Dedifferentiated amniotic fluid mesenchymal stem cell (primary cell): ENCODE results near the gene CRK.
A peak's percentile ranks its signal among the peaks of the same experiment; 100 is the strongest.
"Not testable (repeated sequence)": the region's sequence is repeated elsewhere in the genome, so short reads cannot be mapped to it uniquely, and the experiment has no call there.

ENCODE experiments used
- DNase-seq: peaks from one replicate; pipeline ENCODE4 v3.0.0-alpha.2; 2016; ENCODE audit errors: extremely low spot score

The CRK gene

DNA sequence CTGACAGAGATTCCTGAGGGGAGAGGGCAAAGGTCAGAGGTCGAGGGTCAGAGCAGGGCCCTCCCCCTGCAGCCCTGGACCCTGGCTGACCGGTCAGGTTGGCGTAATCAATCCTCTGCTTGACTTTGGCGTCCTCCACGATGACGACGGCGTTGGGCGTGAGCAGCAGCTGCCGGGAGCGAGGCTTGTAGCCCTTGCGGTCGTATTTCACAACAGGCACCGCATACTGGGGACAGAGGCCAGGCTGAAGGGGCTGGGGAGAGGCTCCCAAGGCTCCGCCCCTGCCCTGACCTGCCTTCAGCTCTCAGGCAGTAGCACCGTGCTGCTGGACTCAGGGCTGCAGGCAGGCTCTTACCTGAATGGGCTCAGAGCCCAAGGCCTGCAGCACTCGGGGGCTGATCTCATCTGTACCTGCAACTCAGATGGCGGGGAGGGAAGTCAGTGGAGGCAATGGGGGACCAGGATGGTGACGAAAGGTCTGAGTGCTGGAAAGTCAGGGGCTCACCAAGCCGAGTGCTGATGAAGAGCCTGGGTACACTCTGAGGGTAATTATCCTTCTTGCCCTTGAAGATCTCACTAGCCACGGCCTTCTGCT lies 12.0 kb upstream of the CRK start:
- no peak for DNase-seq

GRCh38 chr17:1467258-1467657 lies 11.2 kb upstream of the CRK start:
- no peak for DNase-seq

DNA sequence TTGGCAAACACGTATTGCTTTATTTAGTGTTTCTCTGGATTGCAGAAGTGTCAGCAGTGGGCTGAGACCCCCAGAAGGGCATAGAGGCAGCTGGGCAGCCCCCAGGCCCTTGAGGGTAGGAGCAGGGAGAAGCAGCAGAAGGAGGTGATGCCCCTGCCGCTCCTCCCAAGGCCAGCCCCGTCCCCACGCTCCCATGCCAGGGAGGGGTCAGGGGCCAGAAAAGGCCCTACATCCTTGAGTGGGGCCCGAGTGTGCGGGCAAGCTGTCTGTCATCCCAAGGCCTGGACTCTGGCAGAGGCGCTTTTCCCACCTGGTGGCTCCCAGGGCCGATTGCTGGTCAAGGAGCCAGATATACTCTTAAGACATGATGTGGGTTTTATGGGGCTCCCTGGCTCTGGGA lies 8.2 kb upstream of the CRK start:
- DNase-seq: no peak

DNA sequence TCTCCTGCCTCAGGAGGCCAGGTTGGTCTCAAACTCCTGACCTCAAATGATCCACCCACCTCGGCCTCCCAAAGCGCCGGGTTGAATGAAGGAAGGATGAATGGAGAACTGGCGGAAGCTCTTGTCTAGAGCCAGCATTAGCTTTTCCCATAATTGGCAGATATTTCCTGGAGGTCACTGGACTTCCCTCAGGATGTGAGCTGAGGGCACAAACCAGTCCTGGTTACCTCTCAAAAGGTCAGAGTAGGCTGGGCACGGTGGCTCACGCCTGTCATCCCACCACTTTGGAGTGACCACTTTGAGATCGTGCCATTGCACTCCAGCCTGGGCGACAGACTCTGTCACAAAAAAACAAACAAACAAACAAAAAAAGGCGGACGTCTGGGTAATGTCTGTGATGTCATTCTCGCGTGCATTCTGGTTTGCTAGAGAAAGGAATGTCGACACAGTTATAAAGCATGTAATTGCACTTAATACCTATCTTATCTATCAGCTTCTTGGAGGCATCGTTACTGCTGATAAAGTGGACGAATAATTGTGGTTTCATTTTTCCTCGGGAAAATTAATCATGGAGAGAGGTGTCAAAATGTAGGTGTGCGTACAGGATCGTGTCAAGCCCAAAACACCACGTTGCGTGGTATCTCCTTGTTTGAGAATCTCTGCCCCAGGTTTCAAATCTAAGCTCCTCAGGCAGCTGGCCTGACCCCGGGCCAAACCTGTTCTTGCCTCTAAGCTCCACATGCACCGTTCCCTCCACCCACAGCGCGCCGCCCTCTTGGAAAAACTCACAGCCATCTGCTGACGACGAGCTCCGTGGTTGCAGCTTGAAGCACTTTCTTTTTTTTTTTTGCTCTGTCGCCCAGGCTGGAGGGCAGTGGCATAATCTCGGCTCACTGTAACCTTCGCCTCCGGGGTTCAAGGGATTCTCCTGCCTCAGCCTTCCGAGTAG lies 6.4 kb upstream of the CRK start:
- no peak for DNase-seq

- DNase-seq: no peak
Observed at GRCh38 chr17:1461198-1461944, 5.3 kb upstream of the CRK start.

GRCh38 chr17:1460233-1460632 lies 4.2 kb upstream of the CRK start:
- DNase-seq: no peak

DNA sequence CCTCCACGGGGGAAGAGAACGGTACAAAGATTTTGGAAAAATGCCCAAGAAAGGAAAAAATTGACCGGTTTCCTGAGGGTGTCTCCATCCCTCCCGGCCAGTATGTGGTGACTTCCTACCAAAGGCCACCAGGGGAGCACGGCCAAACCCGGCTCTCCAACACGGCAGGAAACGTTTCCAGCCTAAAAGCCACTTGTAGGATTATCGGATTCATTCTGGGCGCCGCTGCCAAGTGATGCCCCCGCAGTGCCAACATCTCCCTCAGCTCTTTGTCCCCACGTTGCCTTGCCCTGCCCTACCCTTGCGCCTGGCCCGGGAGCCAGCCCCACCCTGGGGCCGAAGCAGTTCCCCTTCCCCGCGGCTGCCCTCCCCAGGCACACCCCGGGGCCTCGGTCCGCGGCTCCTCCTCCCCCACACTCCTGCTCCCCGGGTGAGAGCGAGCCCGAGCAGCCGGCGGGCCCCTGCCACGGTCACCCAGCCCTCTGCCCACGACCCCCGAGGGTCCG lies 688 bp downstream of the CRK start:
- peak; percentile 68 for DNase-seq

GRCh38 chr17:1454541-1454940 lies 1.5 kb downstream of the CRK start:
- DNase-seq: no peak

DNA sequence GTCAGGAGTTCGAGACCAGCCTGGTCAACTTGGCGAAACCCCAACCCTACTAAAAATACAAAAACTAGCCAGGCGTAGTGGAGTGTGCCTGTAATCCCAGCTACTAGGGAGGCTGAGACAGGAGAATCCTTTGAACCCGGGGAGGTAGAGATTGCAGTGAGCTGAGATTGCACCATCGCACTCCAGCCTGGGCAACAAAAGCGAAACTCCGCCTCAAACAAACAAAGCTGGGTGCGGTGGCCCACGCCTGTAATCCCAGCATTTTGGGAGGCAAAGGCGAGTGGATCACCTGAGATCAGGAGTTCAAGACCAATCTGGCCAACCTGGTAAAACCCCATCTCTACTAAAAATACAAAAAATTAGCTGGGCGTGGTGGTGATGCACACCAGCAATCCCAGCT lies 2.3 kb downstream of the CRK start:
- DNase-seq: not testable (repeated sequence)

DNA sequence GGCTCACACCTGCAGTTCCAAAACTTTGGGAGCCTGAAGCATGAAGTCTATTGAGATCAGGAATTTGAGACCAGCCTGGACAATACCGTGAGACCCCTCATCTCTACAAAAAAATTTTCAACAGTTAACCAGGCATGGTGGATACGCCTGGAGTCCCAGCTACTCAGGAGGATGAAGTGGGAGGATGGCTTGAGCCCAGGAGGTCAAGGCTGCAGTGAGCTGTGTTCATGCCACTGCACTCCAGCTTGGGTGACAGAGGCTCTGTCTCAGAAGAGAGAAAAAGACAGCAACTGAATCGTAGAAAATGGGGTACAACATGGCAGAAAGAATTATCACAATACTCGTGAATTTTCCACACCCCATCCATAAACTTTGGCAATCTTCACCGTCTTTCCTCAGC lies 3.2 kb downstream of the CRK start:
- no peak for DNase-seq

- not testable (repeated sequence) for DNase-seq
Observed at GRCh38 chr17:1450261-1450660, 5.8 kb downstream of the CRK start.

GRCh38 chr17:1449412-1449967 lies 6.5 kb downstream of the CRK start:
- DNase-seq: no peak

DNA sequence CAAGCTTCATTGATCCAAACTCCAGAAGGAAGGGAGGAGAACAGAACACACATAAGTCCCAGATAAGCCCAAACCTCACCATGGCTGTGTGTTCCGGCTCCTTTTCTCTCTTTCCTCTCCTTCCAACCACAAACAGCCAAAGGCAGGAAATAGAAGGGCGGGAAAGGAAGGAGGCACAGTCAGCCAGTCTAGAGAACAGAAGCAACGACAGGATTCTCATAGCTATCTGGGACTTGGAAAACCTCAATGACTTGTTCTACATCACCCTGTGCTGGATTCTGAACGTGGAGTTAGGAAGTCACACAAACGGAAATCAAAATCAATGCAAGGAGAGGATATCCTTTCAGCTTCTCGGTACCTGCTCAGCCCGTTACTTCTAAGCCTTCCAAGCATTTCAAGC lies 9.0 kb downstream of the CRK start:
- DNase-seq: no peak

- no peak for DNase-seq
Observed at GRCh38 chr17:1446201-1446600, 9.8 kb downstream of the CRK start.

- not testable (repeated sequence) for DNase-seq
Observed at GRCh38 chr17:1445695-1446094, 10.3 kb downstream of the CRK start.

DNA sequence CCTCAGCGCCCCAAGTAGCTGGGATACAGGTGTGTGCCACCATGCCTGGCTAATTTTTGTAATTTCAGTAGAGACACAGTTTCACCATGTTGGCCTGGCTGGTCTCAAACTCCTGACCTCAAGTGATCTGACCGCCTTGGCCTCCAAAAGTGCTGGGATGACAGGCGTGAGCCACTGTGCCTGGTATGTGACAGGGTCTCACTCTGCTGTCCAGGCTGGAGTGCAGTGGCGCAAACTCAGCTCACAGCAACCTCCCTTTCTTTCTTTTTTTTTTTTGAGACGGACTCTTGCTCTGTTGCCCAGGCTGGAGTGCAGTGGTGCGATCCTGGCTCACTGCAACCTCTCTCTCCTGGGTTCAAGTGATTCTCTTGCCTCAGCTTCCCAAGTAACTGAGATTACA lies 13.3 kb downstream of the CRK start:
- not testable (repeated sequence) for DNase-seq

DNA sequence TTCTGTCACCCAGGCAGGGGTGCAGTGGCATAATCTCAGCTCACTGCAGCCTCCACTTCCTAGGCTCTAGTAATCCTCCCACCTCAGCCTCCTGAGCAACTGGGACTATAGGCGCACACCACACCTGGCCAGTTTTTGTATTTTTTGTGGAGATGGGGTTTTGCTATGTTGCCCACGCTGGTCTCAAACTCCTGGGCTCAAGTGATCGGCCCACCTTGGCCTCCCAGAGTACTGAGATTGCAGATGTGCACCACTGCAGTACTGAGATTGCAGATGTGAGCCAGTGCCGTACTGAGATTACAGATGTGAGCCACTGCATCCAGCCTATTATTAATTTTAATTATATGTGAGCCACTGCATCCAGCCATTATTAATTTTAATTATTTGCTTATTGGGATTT lies 13.8 kb downstream of the CRK start:
- no peak for DNase-seq

DNA sequence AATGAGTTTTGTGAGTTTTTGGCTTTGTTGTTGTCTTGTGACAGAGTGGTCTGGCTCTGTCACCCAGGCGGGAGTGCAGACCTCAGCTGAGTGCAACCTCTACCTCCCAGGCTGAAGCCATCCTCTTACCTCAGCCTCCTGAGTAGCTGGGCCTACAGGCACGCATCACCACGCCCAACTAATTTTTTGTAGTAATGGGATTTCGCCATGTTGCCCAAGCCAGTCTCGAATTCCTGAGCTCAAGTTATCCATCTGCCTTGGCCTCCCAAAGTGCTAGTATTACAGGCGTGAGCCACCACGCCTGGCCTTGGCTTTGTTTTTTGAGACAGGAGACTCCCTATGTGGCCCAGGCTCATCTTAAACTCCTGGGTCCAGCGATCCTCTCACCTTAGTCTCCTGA lies 15.1 kb downstream of the CRK start:
- no peak for DNase-seq

GRCh38 chr17:1438593-1439083 lies 17.4 kb downstream of the CRK start:
- peak; percentile 42 for DNase-seq

GRCh38 chr17:1435326-1435725 lies 20.7 kb downstream of the CRK start:
- DNase-seq: no peak

DNA sequence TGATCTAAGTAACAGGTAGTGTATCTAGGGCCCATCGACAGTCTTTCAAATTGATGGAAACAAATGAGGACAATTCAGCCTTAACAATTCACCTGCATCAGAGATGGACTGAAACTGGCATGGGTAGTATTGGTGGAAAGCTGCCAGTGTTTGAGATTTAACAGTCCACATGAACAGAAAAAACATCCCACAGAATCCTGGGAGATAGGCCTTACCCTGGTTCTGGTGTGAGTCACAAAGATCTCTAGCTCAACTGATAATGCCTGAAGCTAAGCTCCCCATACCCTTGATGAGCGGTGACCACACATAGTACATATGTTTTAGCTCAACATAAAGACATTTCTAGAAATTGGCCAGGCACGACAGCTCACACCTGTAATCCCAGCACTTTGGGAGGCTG lies 21.9 kb downstream of the CRK start:
- no peak for DNase-seq

GRCh38 chr17:1431631-1432104 lies 24.4 kb downstream of the CRK start:
- no peak for DNase-seq
